VCaP (cell line): ENCODE measurements around the gene SCMH1.
A peak's percentile ranks its signal among the peaks of the same experiment; 100 is the strongest.

Experiments
- H3K27ac ChIP-seq: fragments of 450-650 bp; 2 replicates; pipeline ENCODE4 v1.5.1; 2017
- CTCF ChIP-seq: fragments of 450-650 bp; conservative IDR thresholded peaks from 2 replicates; pipeline ENCODE4 v1.5.1; 2017; ENCODE audit warnings: mild to moderate bottlenecking, moderate library complexity

Gene SCMH1

GRCh38 chr1:41282679-41283317 lies 40.7 kb upstream of the SCMH1 start:
- no peak overlapping the region for H3K27ac ChIP-seq
- peak; percentile 89 for TF ChIP-seq CTCF

GRCh38 chr1:41281334-41281733 lies 39.2 kb upstream of the SCMH1 start:
- no peak overlapping the region for H3K27ac ChIP-seq
- TF ChIP-seq CTCF, result no peak

GRCh38 chr1:41280202-41281032 lies 38.3 kb upstream of the SCMH1 start:
- no peak for TF ChIP-seq CTCF

GRCh38 chr1:41278076-41278475 lies 36.0 kb upstream of the SCMH1 start:
- TF ChIP-seq CTCF, result no peak
- H3K27ac ChIP-seq, result no peak overlapping the region

More at GRCh38 chr1:41280202-41281032, 38.3 kb upstream of the SCMH1 start:
- H3K27ac ChIP-seq, result no peak overlapping the region

- TF ChIP-seq CTCF, result no peak
- no peak overlapping the region; the same call in 1 of the 2 replicates for H3K27ac ChIP-seq
Observed at GRCh38 chr1:41277371-41277975, 35.4 kb upstream of the SCMH1 start.

- no peak overlapping the region for H3K27ac ChIP-seq
- no peak for TF ChIP-seq CTCF
Observed at GRCh38 chr1:41275831-41276230, 33.7 kb upstream of the SCMH1 start.
